ENCODE results near the gene DEGS2. TPM values are rescaled to one million over a fixed set of nuclear protein-coding genes. Genes with fewer than 3 reads are reported as not detected.
A peak's percentile ranks its signal among the peaks of the same experiment; 100 is the strongest.
"Not testable (repeated sequence)": the region's sequence is repeated elsewhere in the genome, so short reads cannot be mapped to it uniquely, and the experiment has no call there.

Gene DEGS2
- total RNA-seq, 1 donor from 2014 or later = 0.93 TPM

- not testable (repeated sequence) for ATAC-seq; DNase-seq (ENCODE audit: low spot score)
Observed at GRCh38 chr14:100181876-100182551, 22.6 kb upstream of the DEGS2 start.

GRCh38 chr14:100180671-100181070, 21.2 kb upstream of the DEGS2 start:
- not testable (repeated sequence) for ATAC-seq; DNase-seq (ENCODE audit: low spot score)

GRCh38 chr14:100178691-100179090, 19.2 kb upstream of the DEGS2 start:
- ATAC-seq (no peak), DNase-seq (ENCODE audit: low spot score) (no peak)

GRCh38 chr14:100176811-100177327, 17.4 kb upstream of the DEGS2 start:
- ATAC-seq = no peak
- DNase-seq (ENCODE audit: low spot score) = no peak

- DNase-seq (ENCODE audit: low spot score) = no peak
- no peak for ATAC-seq
Observed at GRCh38 chr14:100173353-100173752, 13.9 kb upstream of the DEGS2 start.

- ATAC-seq (no peak), DNase-seq (ENCODE audit: low spot score) (no peak)
Observed at GRCh38 chr14:100172811-100173210, 13.4 kb upstream of the DEGS2 start.

- no peak for ATAC-seq
- DNase-seq (ENCODE audit: low spot score) = no peak
Observed at GRCh38 chr14:100170880-100171279, 11.4 kb upstream of the DEGS2 start.

- no peak for ATAC-seq
- no peak for DNase-seq (ENCODE audit: low spot score)
Observed at GRCh38 chr14:100168506-100168905, 9.1 kb upstream of the DEGS2 start.

- DNase-seq (ENCODE audit: low spot score) = no peak
- ATAC-seq = no peak
Observed at GRCh38 chr14:100165831-100166440, 6.5 kb upstream of the DEGS2 start.

GRCh38 chr14:100165376-100165775, 5.9 kb upstream of the DEGS2 start:
- DNase-seq (ENCODE audit: low spot score) (no peak), ATAC-seq (no peak)

GRCh38 chr14:100160534-100160916, 1.1 kb upstream of the DEGS2 start:
- no peak for DNase-seq (ENCODE audit: low spot score)
- ATAC-seq = no peak

GRCh38 chr14:100159865-100160533, 554 bp upstream of the DEGS2 start:
- DNase-seq (ENCODE audit: low spot score) (no peak), ATAC-seq (no peak)

- ATAC-seq (no peak), DNase-seq (ENCODE audit: low spot score) (no peak)
Observed at GRCh38 chr14:100158566-100159093, 815 bp downstream of the DEGS2 start.

- ATAC-seq; DNase-seq (ENCODE audit: low spot score): not testable (repeated sequence)
Observed at GRCh38 chr14:100157548-100158232, 1.8 kb downstream of the DEGS2 start.

- no peak for DNase-seq (ENCODE audit: low spot score)
Observed at GRCh38 chr14:100156776-100157175, 2.7 kb downstream of the DEGS2 start.

GRCh38 chr14:100155756-100156616, 3.5 kb downstream of the DEGS2 start:
- ATAC-seq (peak; percentile 52), DNase-seq (ENCODE audit: low spot score) (no peak)

More at GRCh38 chr14:100156776-100157175, 2.7 kb downstream of the DEGS2 start:
- ATAC-seq = no peak

GRCh38 chr14:100155049-100155621, 4.3 kb downstream of the DEGS2 start:
- peak; percentile 12 for ATAC-seq
- no peak for DNase-seq (ENCODE audit: low spot score)

GRCh38 chr14:100153560-100153959, 5.9 kb downstream of the DEGS2 start:
- no peak for ATAC-seq
- no peak for DNase-seq (ENCODE audit: low spot score)

GRCh38 chr14:100152091-100152490, 7.4 kb downstream of the DEGS2 start:
- DNase-seq (ENCODE audit: low spot score) = no peak
- ATAC-seq = no peak
